ENCODE data around the gene EMILIN1.

The EMILIN1 gene

GRCh38 chr2:27079233-27080139, 1.1 kb downstream of the EMILIN1 start:
- in situ Hi-C loops (cut with MboI; ENCODE audit: low sequenced_read_pairs): loop anchor here (10.0 kb wide), 1 partner anchor 115 kb away; no protein-coding TSS in a partner anchor

GRCh38 chr2:27080140-27080469, 1.7 kb downstream of the EMILIN1 start:
- in situ Hi-C loops (cut with MboI; ENCODE audit: low sequenced_read_pairs): loop anchor here (10.0 kb wide), 1 partner anchor 115 kb away; no protein-coding TSS in a partner anchor

GRCh38 chr2:27080603-27080936, 2.2 kb downstream of the EMILIN1 start:
- in situ Hi-C loops (cut with MboI; ENCODE audit: low sequenced_read_pairs): loop anchor here (10.0 kb wide), 1 partner anchor 116 kb away; no protein-coding TSS in a partner anchor

DNA sequence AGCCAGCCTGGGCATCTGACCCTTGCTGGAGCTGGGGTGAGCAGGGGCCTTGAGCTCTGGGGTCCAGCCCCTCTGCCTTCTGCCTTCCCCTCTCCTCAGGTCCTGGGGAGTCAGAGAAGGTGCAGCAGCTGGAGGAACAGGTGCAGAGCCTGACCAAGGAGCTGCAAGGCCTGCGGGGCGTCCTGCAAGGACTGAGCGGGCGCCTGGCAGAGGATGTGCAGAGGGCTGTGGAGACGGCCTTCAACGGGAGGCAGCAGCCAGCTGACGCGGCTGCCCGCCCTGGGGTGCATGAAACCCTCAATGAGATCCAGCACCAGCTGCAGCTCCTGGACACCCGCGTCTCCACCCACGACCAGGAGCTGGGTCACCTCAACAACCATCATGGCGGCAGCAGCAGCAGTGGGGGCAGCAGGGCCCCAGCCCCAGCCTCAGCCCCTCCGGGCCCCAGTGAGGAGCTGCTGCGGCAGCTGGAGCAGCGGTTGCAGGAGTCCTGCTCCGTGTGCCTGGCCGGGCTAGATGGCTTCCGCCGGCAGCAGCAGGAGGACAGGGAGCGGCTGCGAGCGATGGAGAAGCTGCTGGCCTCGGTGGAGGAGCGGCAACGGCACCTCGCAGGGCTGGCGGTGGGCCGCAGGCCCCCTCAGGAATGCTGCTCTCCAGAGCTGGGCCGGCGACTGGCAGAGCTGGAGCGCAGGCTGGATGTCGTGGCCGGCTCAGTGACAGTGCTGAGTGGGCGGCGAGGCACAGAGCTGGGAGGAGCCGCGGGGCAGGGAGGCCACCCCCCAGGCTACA, 3.8 kb downstream of the EMILIN1 start:
- in situ Hi-C loops (cut with MboI; ENCODE audit: low sequenced_read_pairs): loop anchor here (10.0 kb wide), 1 partner anchor 117 kb away; no protein-coding TSS in a partner anchor

DNA sequence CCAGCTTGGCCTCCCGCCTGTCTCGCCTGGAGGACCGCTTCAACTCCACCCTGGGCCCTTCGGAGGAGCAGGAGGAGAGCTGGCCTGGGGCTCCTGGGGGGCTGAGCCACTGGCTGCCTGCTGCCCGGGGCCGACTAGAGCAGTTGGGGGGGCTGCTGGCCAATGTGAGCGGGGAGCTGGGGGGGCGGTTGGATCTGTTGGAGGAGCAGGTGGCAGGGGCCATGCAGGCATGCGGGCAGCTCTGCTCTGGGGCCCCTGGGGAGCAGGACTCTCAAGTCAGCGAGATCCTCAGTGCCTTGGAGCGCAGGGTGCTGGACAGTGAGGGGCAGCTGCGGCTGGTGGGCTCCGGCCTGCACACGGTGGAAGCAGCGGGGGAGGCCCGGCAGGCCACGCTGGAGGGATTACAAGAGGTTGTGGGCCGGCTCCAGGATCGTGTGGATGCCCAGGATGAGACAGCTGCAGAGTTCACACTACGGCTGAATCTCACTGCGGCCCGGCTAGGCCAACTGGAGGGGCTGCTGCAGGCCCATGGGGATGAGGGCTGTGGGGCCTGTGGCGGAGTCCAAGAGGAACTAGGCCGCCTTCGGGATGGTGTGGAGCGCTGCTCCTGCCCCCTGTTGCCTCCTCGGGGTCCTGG, 4.5 kb downstream of the EMILIN1 start:
- in situ Hi-C loops (cut with MboI; ENCODE audit: low sequenced_read_pairs): loop anchor here (10.0 kb wide), 1 partner anchor 118 kb away; no protein-coding TSS in a partner anchor

GRCh38 chr2:27083410-27084296, 5.2 kb downstream of the EMILIN1 start:
- in situ Hi-C loops (cut with MboI; ENCODE audit: low sequenced_read_pairs): loop anchor here (10.0 kb wide), 1 partner anchor 119 kb away; no protein-coding TSS in a partner anchor

DNA sequence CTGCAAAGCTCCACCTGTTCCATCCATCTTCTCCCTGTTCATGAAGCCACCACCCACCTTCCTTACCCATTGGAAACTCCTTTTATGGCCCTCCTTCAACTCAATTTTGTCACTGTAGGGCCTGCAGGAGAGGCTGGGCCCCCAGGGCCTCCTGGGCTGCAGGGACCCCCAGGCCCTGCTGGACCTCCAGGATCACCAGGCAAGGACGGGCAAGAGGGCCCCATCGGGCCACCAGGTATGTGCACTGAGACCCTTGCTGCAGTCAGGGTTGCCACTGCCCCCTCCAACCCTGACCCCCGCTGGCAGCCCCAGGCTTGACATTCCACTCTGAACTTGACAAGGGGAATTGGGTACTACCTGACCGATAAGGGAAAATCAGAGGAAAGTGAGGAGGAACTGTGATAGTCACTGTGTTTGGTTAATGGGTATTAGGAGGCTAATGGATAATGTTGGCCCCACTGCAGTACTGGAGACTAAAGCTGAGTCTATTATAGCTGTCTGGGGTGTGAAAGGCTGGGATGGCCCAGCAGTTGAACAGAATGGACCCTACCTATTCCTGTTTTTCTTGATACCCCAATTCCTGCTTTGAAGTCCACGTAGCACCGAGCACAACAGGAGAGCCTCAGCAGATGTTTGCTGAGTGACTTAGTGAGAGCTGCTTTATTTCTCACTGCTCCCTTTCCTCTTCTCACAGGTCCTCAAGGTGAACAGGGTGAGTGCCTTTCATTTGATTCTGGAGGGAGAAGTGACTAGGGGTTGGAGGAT, 6.1 kb downstream of the EMILIN1 start:
- in situ Hi-C loops (cut with MboI; ENCODE audit: low sequenced_read_pairs): loop anchor here (10.0 kb wide), 1 partner anchor 120 kb away; no protein-coding TSS in a partner anchor

DNA sequence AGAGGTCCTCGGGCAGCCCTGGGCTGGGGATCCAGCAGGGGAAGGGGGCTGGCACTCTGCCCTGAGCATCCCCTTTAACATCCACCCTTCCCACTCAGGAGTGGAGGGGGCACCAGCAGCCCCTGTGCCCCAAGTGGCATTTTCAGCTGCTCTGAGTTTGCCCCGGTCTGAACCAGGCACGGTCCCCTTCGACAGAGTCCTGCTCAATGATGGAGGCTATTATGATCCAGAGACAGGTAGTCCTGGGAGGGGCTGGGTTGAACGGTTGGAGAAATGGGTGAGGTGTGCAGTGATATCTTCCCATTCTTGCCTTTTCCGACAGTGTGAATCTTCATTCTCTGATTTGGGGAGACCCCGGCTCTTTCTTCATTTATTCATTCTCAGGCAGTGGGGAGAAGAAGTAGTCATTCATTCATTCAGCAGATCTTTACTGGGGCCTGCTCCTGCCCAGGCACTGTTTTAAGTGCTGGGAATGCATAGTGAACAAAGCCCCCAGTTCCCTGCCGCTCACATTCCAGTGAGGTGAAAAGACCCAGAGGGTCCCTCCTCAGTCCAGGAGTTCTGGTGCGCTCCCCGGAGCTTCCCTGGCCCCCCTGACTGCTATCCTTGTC, 6.8 kb downstream of the EMILIN1 start:
- in situ Hi-C loops (cut with MboI; ENCODE audit: low sequenced_read_pairs): loop anchor here (10.0 kb wide), 1 partner anchor 120 kb away; no protein-coding TSS in a partner anchor

GRCh38 chr2:27085673-27086089, 7.3 kb downstream of the EMILIN1 start:
- in situ Hi-C loops (cut with MboI; ENCODE audit: low sequenced_read_pairs): loop anchor here (10.0 kb wide), 1 partner anchor 121 kb away; no protein-coding TSS in a partner anchor

- in situ Hi-C loops (cut with MboI; ENCODE audit: low sequenced_read_pairs): loop anchor here (10.0 kb wide), 1 partner anchor 121 kb away; no protein-coding TSS in a partner anchor
These were observed 7.8 kb downstream of the EMILIN1 start for GRCh38 chr2:27086090-27086723.

DNA sequence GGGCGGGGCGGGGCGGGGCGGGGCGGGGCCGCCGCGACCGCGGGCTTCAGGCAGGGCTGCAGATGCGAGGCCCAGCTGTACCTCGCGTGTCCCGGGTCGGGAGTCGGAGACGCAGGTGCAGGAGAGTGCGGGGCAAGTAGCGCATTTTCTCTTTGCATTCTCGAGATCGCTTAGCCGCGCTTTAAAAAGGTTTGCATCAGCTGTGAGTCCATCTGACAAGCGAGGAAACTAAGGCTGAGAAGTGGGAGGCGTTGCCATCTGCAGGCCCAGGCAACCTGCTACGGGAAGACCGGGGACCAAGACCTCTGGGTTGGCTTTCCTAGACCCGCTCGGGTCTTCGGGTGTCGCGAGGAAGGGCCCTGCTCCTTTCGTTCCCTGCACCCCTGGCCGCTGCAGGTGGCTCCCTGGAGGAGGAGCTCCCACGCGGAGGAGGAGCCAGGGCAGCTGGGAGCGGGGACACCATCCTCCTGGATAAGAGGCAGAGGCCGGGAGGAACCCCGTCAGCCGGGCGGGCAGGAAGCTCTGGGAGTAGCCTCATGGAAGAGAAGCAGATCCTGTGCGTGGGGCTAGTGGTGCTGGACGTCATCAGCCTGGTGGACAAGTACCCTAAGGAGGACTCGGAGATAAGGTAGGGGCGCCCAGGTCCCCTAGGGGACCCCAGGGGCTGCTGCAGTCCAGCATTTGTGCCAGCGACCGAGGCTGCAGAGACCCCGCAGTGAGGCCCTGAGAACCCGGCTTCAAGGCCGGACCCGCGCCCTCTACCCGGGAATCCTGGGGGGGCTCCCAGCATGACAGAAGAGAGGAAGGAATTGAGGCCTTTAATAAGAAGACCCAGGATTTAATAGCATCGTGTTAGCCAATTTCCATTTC, 8.5 kb downstream of the EMILIN1 start, which contains the start of gene KHK:
Gene KHK (plus strand): TSS at position 49 of the 870 bp plus-strand sequence. CDS start 488 bp downstream, at position 537.
- in situ Hi-C loops (cut with MboI; ENCODE audit: low sequenced_read_pairs): loop anchor here (10.0 kb wide), 1 partner anchor 122 kb away; no protein-coding TSS in a partner anchor

DNA sequence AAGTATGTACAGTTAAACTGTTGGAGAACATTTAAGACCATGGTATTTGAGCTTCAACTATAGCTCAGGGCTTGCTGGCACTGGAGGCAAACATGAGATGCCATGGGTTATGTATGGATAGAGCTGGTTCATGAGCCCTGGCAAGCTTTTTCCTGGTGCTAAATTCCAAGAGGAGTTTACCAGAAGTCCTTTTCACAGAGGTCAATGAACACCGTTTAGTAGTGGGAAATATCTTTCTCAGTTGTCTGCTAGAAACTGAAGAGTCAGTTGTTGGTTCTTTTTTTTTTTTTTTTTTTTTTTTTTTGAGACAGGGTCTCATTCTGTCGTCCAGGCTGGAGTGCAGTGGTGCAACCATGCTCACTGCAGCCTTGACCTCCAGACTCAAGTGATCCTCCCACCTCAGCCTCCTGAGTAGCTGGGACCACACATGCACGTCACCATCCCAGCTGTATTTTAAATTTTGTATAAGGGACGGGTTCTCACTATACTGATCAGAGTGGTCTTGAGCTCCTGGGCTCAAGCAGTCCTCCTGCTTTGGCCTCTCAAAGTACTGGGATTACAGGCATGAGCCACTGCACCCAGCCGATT, 9.5 kb downstream of the EMILIN1 start:
- in situ Hi-C loops (cut with MboI; ENCODE audit: low sequenced_read_pairs): loop anchor here (10.0 kb wide), 1 partner anchor 123 kb away; no protein-coding TSS in a partner anchor

DNA sequence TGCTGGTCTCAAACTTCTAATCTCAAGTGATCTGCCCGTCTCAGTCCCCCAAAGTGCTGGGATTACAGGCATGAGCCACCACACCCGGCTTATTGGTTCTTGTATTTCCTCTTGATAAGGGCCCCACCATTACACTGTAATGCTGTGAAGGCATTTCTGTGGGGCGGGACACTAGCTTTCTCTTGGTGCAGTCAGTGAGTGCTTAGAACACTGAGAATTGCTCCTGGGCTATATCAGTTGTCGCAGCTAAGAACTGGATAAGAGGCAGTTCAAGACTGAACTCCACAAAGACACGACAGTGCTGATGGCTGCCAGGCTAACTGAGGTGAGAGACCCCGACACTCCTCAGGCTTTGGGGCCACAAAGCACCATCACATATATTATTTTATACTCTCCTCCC, 10.2 kb downstream of the EMILIN1 start:
- in situ Hi-C loops (cut with MboI; ENCODE audit: low sequenced_read_pairs): loop anchor here (10.0 kb wide), 1 partner anchor 124 kb away; no protein-coding TSS in a partner anchor

- in situ Hi-C loops (cut with MboI; ENCODE audit: low sequenced_read_pairs): loop anchor here (10.0 kb wide), 1 partner anchor 125 kb away; no protein-coding TSS in a partner anchor
These were observed 10.9 kb downstream of the EMILIN1 start for GRCh38 chr2:27089111-27089954.
